ENCODE results near the gene GATB. TPM values are rescaled to one million over a fixed set of nuclear protein-coding genes. Genes with fewer than 3 reads are reported as not detected.

The GATB gene
- total and polyA plus RNA-seq, 2 of the 4 experiments (the other 2 are of a cell fraction): 18.7 to 20.3 TPM

DNA sequence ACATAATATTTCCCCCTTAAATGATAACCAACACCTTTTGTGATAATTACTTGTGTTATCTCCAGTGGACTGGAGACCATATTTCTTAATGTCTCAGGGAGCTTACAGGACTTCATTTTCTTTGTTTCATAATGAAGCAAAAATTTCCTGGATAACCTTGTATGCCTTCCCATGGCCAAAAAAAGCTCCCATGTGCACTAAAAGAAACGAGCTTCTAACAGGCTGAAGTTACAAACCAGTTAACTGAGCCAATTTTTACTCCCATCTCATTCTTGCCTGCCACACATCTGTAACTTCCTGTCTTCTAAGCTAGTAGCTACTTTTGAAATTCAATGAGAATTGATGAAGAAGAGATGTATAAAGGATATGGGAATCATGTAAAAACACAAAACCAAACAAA lies 32.8 kb downstream of the GATB start:
- DNase-seq (no peak), ATAC-seq (ENCODE audit: low read depth) (no peak)
- H3K14ac ChIP-seq (replicated peaks; ENCODE audit: low read depth, low read length): no peak overlapping the region
- H2BK15ac ChIP-seq (ENCODE audit: low read depth, low read length): no peak overlapping the region
- H3K4me3 ChIP-seq (ENCODE audit: insufficient read depth, low read depth, low read length): no peak overlapping the region
- no CpG with 5 or more reads among the region's 1 CpG for WGBS, 2 experiments (ENCODE audit: extremely low coverage in 2 of 2, insufficient read length in 1 of 2)
- no peak overlapping the region for H2BK20ac ChIP-seq (ENCODE audit: low read depth, low read length)
- no peak overlapping the region for H3K23ac ChIP-seq (ENCODE audit: low read depth, low read length)
- no peak overlapping the region for H3K18ac ChIP-seq (ENCODE audit: low read depth, low read length)
- ChIA-PET POLR2A (ENCODE audit: unreplicated experiment) (interaction anchor here (0.7 kb wide), 1 partner anchor 1432 kb away, joined by 4 read pairs; no protein-coding TSS in a partner anchor), CTCF (no interaction called here)
- no peak overlapping the region for H3K9ac ChIP-seq (ENCODE audit: low read depth, low read length)
- TF ChIP-seq RFX5 (IDR thresholded peaks at IDR 0.05; ENCODE audit: low read depth, low read length) (no peak), POLR2A (IDR thresholded peaks at IDR 0.05; ENCODE audit: low read depth, low read length) (no peak), NFE2L2 (IDR thresholded peaks at IDR 0.05; ENCODE audit: low read depth, low read length) (no peak), MXI1 (IDR thresholded peaks at IDR 0.05; ENCODE audit: borderline replicate concordance, low read depth, low read length) (no peak), SMC3 (IDR thresholded peaks at IDR 0.05; ENCODE audit: low read depth, low read length) (no peak), CEBPB (IDR thresholded peaks at IDR 0.05; ENCODE audit: low read depth, low read length) (no peak), MAZ (IDR thresholded peaks at IDR 0.05; ENCODE audit: borderline replicate concordance, low read depth, low read length) (no peak), BHLHE40 (IDR thresholded peaks at IDR 0.05; ENCODE audit: low read depth, low read length) (no peak)
- no peak overlapping the region for H3K4me2 ChIP-seq (ENCODE audit: low read depth, low read length)
- no peak overlapping the region for H2AFZ ChIP-seq (replicated peaks; ENCODE audit: low read length, poor library complexity)
- peaks cover 0 to 4% of the 10 kb centered on the region in 2 experiments; a peak in 2 of 4 replicates for H3K79me1 ChIP-seq (ENCODE audit: low read depth in 1 of 2, low read length in 2 of 2)
- no peak overlapping the region for H2AK9ac ChIP-seq (replicated peaks; ENCODE audit: low read depth, low read length, poor library complexity)
- no peaks in the 10 kb centered on the region for H3K4me1 ChIP-seq (ENCODE audit: control insufficient read depth, insufficient read depth, low read length)
- H3K27ac ChIP-seq (ENCODE audit: insufficient read depth, low read length): no peak overlapping the region
- H2BK120ac ChIP-seq (ENCODE audit: low read depth, low read length): no peak overlapping the region
- H3K9me1 ChIP-seq (ENCODE audit: insufficient read depth, low read length): no peaks in the 10 kb centered on the region
- H4K5ac ChIP-seq (ENCODE audit: low read depth, low read length): no peak overlapping the region
- in situ Hi-C loops (cut with MboI; ENCODE audit: low sequenced_read_pairs): no loop called here
- no peaks in the 10 kb centered on the region for H3K36me3 ChIP-seq (ENCODE audit: control insufficient read depth, insufficient read depth, low read length)
- H4K8ac ChIP-seq (ENCODE audit: low read depth in 2 of 2, low read length in 2 of 2): no peak overlapping the region
- H3K27me3 ChIP-seq (ENCODE audit: control insufficient read depth, insufficient read depth, low read length): no peaks in the 10 kb centered on the region
- no peaks in the 10 kb centered on the region for H3K9me3 ChIP-seq (ENCODE audit: control insufficient read depth, insufficient read depth, low read length)
- no peak overlapping the region for H2BK5ac ChIP-seq (ENCODE audit: low read depth, low read length, poor library complexity, severe bottlenecking)
- intact Hi-C loops (cut with micrococcal nuclease): no loop called here
- no peaks in the 10 kb centered on the region for H4K20me1 ChIP-seq (ENCODE audit: insufficient read depth, low read length)
- no peak overlapping the region for H2AK5ac ChIP-seq (ENCODE audit: low read depth, low read length)
- dilution Hi-C loops (cut with HindIII; ENCODE audit: low sequenced_read_pairs, unreplicated experiment): no loop called here
- no peak overlapping the region for H3K4ac ChIP-seq (ENCODE audit: low read depth, low read length)
- no peak overlapping the region for H3K56ac ChIP-seq (ENCODE audit: extremely low read depth, insufficient read depth, low read length)
- H4K91ac ChIP-seq (ENCODE audit: insufficient read depth, low read depth, low read length): no peak overlapping the region
- no TSS peak for BruUV-seq (replicated peaks)

All from IMR-90 (cell line).